H1 (cell line): ENCODE data around the gene RBM43. TPM values are rescaled to one million over a fixed set of nuclear protein-coding genes. Genes with fewer than 3 reads are reported as not detected.

Experiments
- CTCF ChIA-PET: fragments of 300-600 bp; sonication (Branson Sonifier 250); formaldehyde crosslinking; loops from one replicate; lab custom pipeline; 2021; ENCODE audit not compliant: partially characterized antibody; lab: Charles Lee
- POLR2A ChIA-PET: fragments of 300-600 bp; sonication (Branson Sonifier 250); formaldehyde crosslinking; loops from one replicate; lab custom pipeline; 2021; ENCODE audit warnings: inconsistent platforms; ENCODE audit not compliant: partially characterized antibody; lab: Charles Lee
- DNase-seq, 2 experiments: peaks; one replicate each; pipeline versions ENCODE4 v3.0.0 to v3.0.0-alpha.2; 2010 to 2022; ENCODE audit warnings: low spot score in 2 of 2, low read depth in 1 of 2, mixed read lengths in 1 of 2
- FAIRE-seq: peaks from 2 replicates; lab custom pipeline; 2011; peaks lifted over from hg19 to GRCh38; lab: Jason Lieb, UNC
- H2AFZ ChIP-seq: 2 replicates; pipeline ENCODE4 v1.8.1; 2012; ENCODE audit warnings: low read length, inconsistent platforms
- H2AK5ac ChIP-seq: 2 replicates; pipeline ENCODE4 v1.6.1; 2013; ENCODE audit warnings: low read depth, low read length
- H2BK120ac ChIP-seq: replicated peaks from 2 replicates; pipeline ENCODE3; 2013; ENCODE audit warnings: low read depth, low read length, inconsistent platforms
- H2BK12ac ChIP-seq: 2 replicates; pipeline ENCODE4 v1.6.1; 2013; ENCODE audit warnings: low read depth, low read length
- H2BK15ac ChIP-seq: 2 replicates; pipeline ENCODE4 v1.6.1; 2013; ENCODE audit warnings: low read length
- H2BK20ac ChIP-seq: 2 replicates; pipeline ENCODE4 v1.6.1; 2013; ENCODE audit warnings: low read length
- H2BK5ac ChIP-seq: 2 replicates; pipeline ENCODE4 v1.6.1; 2013; ENCODE audit warnings: low read depth, low read length
- H3K14ac ChIP-seq: 2 replicates; pipeline ENCODE4 v1.6.1; 2013; ENCODE audit warnings: inconsistent platforms; ENCODE audit not compliant: insufficient read length
- H3K18ac ChIP-seq: 2 replicates; pipeline ENCODE4 v1.6.1; 2013; ENCODE audit warnings: low read length; ENCODE audit errors: extremely low read depth
- H3K23ac ChIP-seq: 2 replicates; pipeline ENCODE4 v1.6.1; 2013; ENCODE audit warnings: inconsistent platforms; ENCODE audit not compliant: insufficient read length
- H3K23me2 ChIP-seq: 2 replicates; pipeline ENCODE4 v1.6.1; 2013; ENCODE audit warnings: low read depth, low read length
- H3K27ac ChIP-seq: 2 replicates; pipeline ENCODE4 v1.6.1; 2011; ENCODE audit warnings: low read depth, low read length, inconsistent platforms
- H3K27me3 ChIP-seq, 4 experiments: replicated peaks in 1 of 4; 1 replicate in 1 of 4; 2 replicates in 3 of 4; pipeline versions ENCODE4 v1.6.1 to v1.8.1; 2011 to 2013; ENCODE audit warnings: low read length in 3 of 4, mild to moderate bottlenecking in 3 of 4, inconsistent platforms in 2 of 4, mixed read lengths in 2 of 4, moderate library complexity in 1 of 4; ENCODE audit not compliant: control insufficient read depth in 3 of 4, insufficient read depth in 3 of 4; ENCODE audit errors: extremely low read depth in 1 of 4
- H3K36me3 ChIP-seq, 4 experiments: 2 replicates each; pipeline versions ENCODE4 v1.6.1 to v1.8.1; 2011 to 2013; ENCODE audit warnings: mild to moderate bottlenecking in 4 of 4, low read length in 3 of 4, moderate library complexity in 2 of 4, control low read depth in 1 of 4, inconsistent platforms in 1 of 4; ENCODE audit not compliant: insufficient read depth in 4 of 4, control insufficient read depth in 2 of 4
- H3K4ac ChIP-seq: replicated peaks from 2 replicates; pipeline ENCODE3; 2013; ENCODE audit warnings: low read length, low read depth, mixed read lengths, inconsistent platforms; ENCODE audit not compliant: insufficient read length
- H3K4me1 ChIP-seq, 4 experiments: replicated peaks in 1 of 4; 1 replicate in 1 of 4; 2 replicates in 3 of 4; pipeline versions ENCODE4 v1.6.1 to v1.8.1; 2011 to 2013; ENCODE audit warnings: low read length in 3 of 4, inconsistent platforms in 2 of 4, mixed read lengths in 1 of 4; ENCODE audit not compliant: insufficient read depth in 4 of 4, control insufficient read depth in 3 of 4
- H3K4me2 ChIP-seq, 2 experiments: 2 replicates each; pipeline versions ENCODE4 v1.6.1 to v1.8.1; 2011 to 2013; ENCODE audit warnings: low read depth in 2 of 2, low read length in 2 of 2, control low read depth in 1 of 2, inconsistent platforms in 1 of 2, mild to moderate bottlenecking in 1 of 2; ENCODE audit not compliant: insufficient read depth in 1 of 2
- H3K4me3 ChIP-seq, 4 experiments: fragments of 200-600, 300-600 bp in 1 of 4; sonication (generic), shearing (Covaris generic), sonication (Bioruptor Twin) in 1 of 4; 2 replicates each; pipeline versions ENCODE4 v1.5.1 to v1.8.1; 2011 to 2016; ENCODE audit warnings: low read length in 4 of 4, low read depth in 3 of 4, control low read depth in 2 of 4, inconsistent platforms in 2 of 4, mild to moderate bottlenecking in 2 of 4, mixed read lengths in 1 of 4, moderate library complexity in 1 of 4; ENCODE audit not compliant: insufficient read depth in 2 of 4; ENCODE audit errors: extremely low read depth in 1 of 4
- H3K56ac ChIP-seq: replicated peaks from 2 replicates; pipeline ENCODE3; 2013; ENCODE audit warnings: low read depth, mild to moderate bottlenecking, mixed read lengths, low read length, inconsistent platforms; ENCODE audit not compliant: insufficient read length
- H3K79me1 ChIP-seq: 2 replicates; pipeline ENCODE4 v1.6.1; 2013; ENCODE audit warnings: low read depth, low read length, control low read depth
- H3K79me2 ChIP-seq, 2 experiments: 2 replicates each; pipeline versions ENCODE4 v1.6.1 to v1.8.1; 2012 to 2013; ENCODE audit warnings: low read length in 2 of 2, mild to moderate bottlenecking in 2 of 2, inconsistent platforms in 1 of 2; ENCODE audit not compliant: insufficient read depth in 2 of 2, control insufficient read depth in 1 of 2
- H3K9ac ChIP-seq, 4 experiments: replicated peaks in 1 of 4; 1 replicate in 1 of 4; 2 replicates in 3 of 4; pipeline versions ENCODE4 v1.6.1 to v1.8.1; 2011 to 2013; ENCODE audit warnings: low read depth in 3 of 4, low read length in 3 of 4, control low read depth in 2 of 4, mild to moderate bottlenecking in 2 of 4, moderate library complexity in 2 of 4, inconsistent platforms in 1 of 4; ENCODE audit errors: extremely low read depth in 1 of 4
- H3K9me3 ChIP-seq, 2 experiments: 2 replicates each; pipeline versions ENCODE4 v1.6.1 to v1.8.1; 2012 to 2013; ENCODE audit warnings: mild to moderate bottlenecking in 2 of 2, moderate library complexity in 2 of 2, control low read depth in 1 of 2, inconsistent platforms in 1 of 2, low read depth in 1 of 2, low read length in 1 of 2, mixed read lengths in 1 of 2; ENCODE audit not compliant: insufficient read depth in 2 of 2
- H4K20me1 ChIP-seq, 2 experiments: replicated peaks in 1 of 2; 2 replicates each; pipeline versions ENCODE3 to v1.8.1; 2011 to 2013; ENCODE audit warnings: inconsistent platforms in 2 of 2, low read length in 2 of 2, mild to moderate bottlenecking in 1 of 2; ENCODE audit not compliant: insufficient read depth in 2 of 2, control insufficient read depth in 1 of 2
- H4K5ac ChIP-seq: 2 replicates; pipeline ENCODE4 v1.6.1; 2013; ENCODE audit warnings: low read length, low read depth, mixed read lengths, inconsistent platforms; ENCODE audit not compliant: insufficient read length
- H4K8ac ChIP-seq: 2 replicates; pipeline ENCODE4 v1.8.0; 2013; ENCODE audit warnings: mild to moderate bottlenecking, moderate library complexity, low read length, inconsistent platforms; ENCODE audit not compliant: insufficient read depth; ENCODE audit errors: extremely low read depth
- H4K91ac ChIP-seq: replicated peaks from 2 replicates; pipeline ENCODE3; 2013; ENCODE audit warnings: low read length, mixed read lengths, inconsistent platforms; ENCODE audit not compliant: insufficient read length
- CBX8 ChIP-seq: fragments of 300-800, 300-1000 bp; sonication (generic); IDR thresholded peaks from 2 replicates; pipeline ENCODE4 v1.7.1; 2016; ENCODE audit warnings: low read depth, low read length, borderline replicate concordance
- SP4 ChIP-seq: IDR thresholded peaks from 2 replicates; pipeline ENCODE4 v1.6.1; 2012; ENCODE audit warnings: low read length, inconsistent platforms
- polyA plus RNA-seq, 7 experiments: library from polyadenylated mRNA; depleted of rRNA in 3 of 7; stranded (reverse) in 5 of 7; unstranded in 2 of 7; fragments of >200 nt in 5 of 7; fragments of 200-250 nt in 2 of 7; gene quantifications; 1 replicate in 5 of 7; 2 replicates in 1 of 7; 4 replicates in 1 of 7; pipeline versions ENCODE4 v1.2.1 to v1.2.3, GENCODE V29; 2011 to 2013; ENCODE audit warnings: missing spikeins in 2 of 7, mixed read lengths in 2 of 7
- total RNA-seq: library from RNA; stranded (reverse); fragmentation: NEBNext Ultra II Directional; extraction: Animal tissue kit (Norgen Biotek cat#: 25700); gene quantifications from 2 replicates; pipeline ENCODE4 v1.2.1, GENCODE V29; 2021
- TF ChIP-seq, protein P1 (sequence below): IDR thresholded peaks from 2 replicates; pipeline ENCODE4 v1.6.1; 2012; ENCODE audit warnings: inconsistent platforms

Gene RBM43
- total and polyA plus RNA-seq, 2 of the 8 experiments (the other 6 are each of a cell fraction or from before 2014, with no cell fraction given) = 1.7 to 2.0 TPM

DNA sequence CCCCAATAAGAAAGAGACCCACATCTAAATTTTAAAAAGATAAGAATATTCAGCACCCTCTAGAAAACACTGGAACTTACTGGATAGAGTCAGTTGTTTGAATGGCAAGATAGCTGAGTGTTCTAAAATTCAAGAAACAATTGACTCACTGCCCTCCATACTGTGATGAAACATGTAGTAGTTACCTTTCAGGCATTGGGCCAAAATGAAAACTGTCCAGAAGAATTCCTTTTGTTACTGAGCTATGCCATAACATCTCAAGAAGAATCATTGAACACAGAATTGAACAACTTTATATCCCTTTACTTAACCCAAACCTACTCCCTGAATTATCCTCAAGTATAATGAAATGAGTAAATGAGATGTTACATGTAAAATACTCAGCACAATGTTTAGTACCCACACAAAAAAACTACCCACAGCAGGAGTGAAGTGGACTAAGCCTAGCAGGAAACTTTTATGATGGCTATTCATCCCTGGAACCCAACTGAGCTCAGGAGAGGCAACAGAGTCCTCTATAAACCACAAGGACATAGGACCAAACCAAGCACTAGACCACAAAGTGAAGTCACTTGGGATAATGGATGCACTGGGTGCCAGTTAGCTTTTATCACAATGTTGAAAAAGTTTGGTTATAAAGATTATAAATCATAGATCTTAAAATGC is 32.7 kb downstream of the RBM43 start:
- Histone ChIP-seq H3K9me3 (no peaks in the 10 kb centered on the region), H4K91ac (no peak overlapping the region), H3K14ac (no peak overlapping the region), H2AK5ac (no peak overlapping the region), H2AFZ (no peak overlapping the region), H3K23me2 (no peaks in the 10 kb centered on the region), H3K4me1 (no peaks in the 10 kb centered on the region), H2BK12ac (no peak overlapping the region), H3K23ac (no peak overlapping the region), H3K4me3 (no peak overlapping the region), H3K36me3 (no peaks in the 10 kb centered on the region), H2BK5ac (no peak overlapping the region), H2BK120ac (no peak overlapping the region), H2BK15ac (no peak overlapping the region), H3K4ac (no peak overlapping the region), H3K79me2 (no peaks in the 10 kb centered on the region), H3K27me3 (no peaks in the 10 kb centered on the region), H3K18ac (no peak overlapping the region), H3K56ac (no peak overlapping the region), H3K79me1 (no peaks in the 10 kb centered on the region), H4K8ac (no peak overlapping the region), H4K5ac (no peak overlapping the region), H3K27ac (no peak overlapping the region), H3K4me2 (no peak overlapping the region), H3K9ac (no peak overlapping the region), H4K20me1 (no peaks in the 10 kb centered on the region), H2BK20ac (no peak overlapping the region)
- POLR2A ChIA-PET = no interaction called here
- FAIRE-seq = no peak
- CTCF ChIA-PET = interaction anchor here (1.0 to 1.6 kb wide), 2 partner anchors 10 to 15 kb away, joined by 3 to 9 read pairs; no protein-coding TSS in a partner anchor
- no peak for DNase-seq
- TF ChIP-seq CBX8 (no peak), SP4 (no peak)
- TF ChIP-seq, protein P1, sequence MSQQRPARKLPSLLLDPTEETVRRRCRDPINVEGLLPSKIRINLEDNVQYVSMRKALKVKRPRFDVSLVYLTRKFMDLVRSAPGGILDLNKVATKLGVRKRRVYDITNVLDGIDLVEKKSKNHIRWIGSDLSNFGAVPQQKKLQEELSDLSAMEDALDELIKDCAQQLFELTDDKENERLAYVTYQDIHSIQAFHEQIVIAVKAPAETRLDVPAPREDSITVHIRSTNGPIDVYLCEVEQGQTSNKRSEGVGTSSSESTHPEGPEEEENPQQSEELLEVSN = no peak
